Mesendoderm (in vitro differentiated cells): Measurements from ENCODE around the gene ARL5A.
"Not testable (repeated sequence)": the region's sequence is repeated elsewhere in the genome, so short reads cannot be mapped to it uniquely, and the experiment has no call there.

Experiments used
- DNase-seq: peaks from one replicate; pipeline ENCODE4 v3.0.0; 2013
- H2AK5ac ChIP-seq: 2 replicates; pipeline ENCODE4 v1.6.1; 2013; ENCODE audit warnings: low read length, inconsistent platforms
- H2BK120ac ChIP-seq: 2 replicates; pipeline ENCODE4 v1.6.1; 2013; ENCODE audit warnings: low read depth, mild to moderate bottlenecking, low read length, moderate library complexity, mixed read lengths
- H2BK15ac ChIP-seq: replicated peaks from 2 replicates; pipeline ENCODE4 v1.6.1; 2013; ENCODE audit warnings: low read depth, mild to moderate bottlenecking, moderate library complexity
- H2BK5ac ChIP-seq: 2 replicates; pipeline ENCODE4 v1.6.1; 2013; ENCODE audit warnings: low read length, inconsistent platforms
- H3K18ac ChIP-seq: 2 replicates; pipeline ENCODE4 v1.6.1; 2013; ENCODE audit warnings: mild to moderate bottlenecking, low read length, mixed read lengths
- H3K23ac ChIP-seq: one replicate; pipeline ENCODE4 v1.6.1; 2013; ENCODE audit warnings: low read length
- H3K27ac ChIP-seq: 2 replicates; pipeline ENCODE4 v1.5.1; 2013; ENCODE audit warnings: low read depth, mild to moderate bottlenecking, inconsistent platforms, low read length, moderate library complexity
- H3K27me3 ChIP-seq: 2 replicates; pipeline ENCODE4 v1.6.1; 2013; ENCODE audit warnings: low read length, control low read depth, mild to moderate bottlenecking, inconsistent platforms; ENCODE audit not compliant: insufficient read depth, poor library complexity
- H3K36me3 ChIP-seq: 2 replicates; pipeline ENCODE4 v1.6.1; 2013; ENCODE audit warnings: low read length, inconsistent platforms; ENCODE audit not compliant: control insufficient read depth, insufficient read depth
- H3K4ac ChIP-seq: one replicate; pipeline ENCODE4 v1.6.1; 2013; ENCODE audit warnings: low read depth, mild to moderate bottlenecking, low read length, moderate library complexity
- H3K4me1 ChIP-seq: 2 replicates; pipeline ENCODE4 v1.6.1; 2013; ENCODE audit warnings: low read depth, low read length, inconsistent platforms; ENCODE audit not compliant: control insufficient read depth
- H3K4me2 ChIP-seq: 2 replicates; pipeline ENCODE4 v1.6.1; 2013; ENCODE audit warnings: low read length
- H3K4me3 ChIP-seq: 2 replicates; pipeline ENCODE4 v1.5.1; 2013; ENCODE audit warnings: mild to moderate bottlenecking, low read length
- H3K56ac ChIP-seq: one replicate; pipeline ENCODE4 v1.6.1; 2013; ENCODE audit warnings: low read length
- H3K79me1 ChIP-seq: 2 replicates; pipeline ENCODE4 v1.6.1; 2013; ENCODE audit warnings: low read length, inconsistent platforms
- H3K79me2 ChIP-seq: 2 replicates; pipeline ENCODE4 v1.6.1; 2013; ENCODE audit warnings: mild to moderate bottlenecking, low read length; ENCODE audit not compliant: control insufficient read depth, insufficient read depth
- H3K9ac ChIP-seq: 2 replicates; pipeline ENCODE4 v1.6.1; 2013; ENCODE audit warnings: low read length, inconsistent platforms
- H4K5ac ChIP-seq: one replicate; pipeline ENCODE4 v1.6.1; 2013; ENCODE audit warnings: low read length
- H4K8ac ChIP-seq: one replicate; pipeline ENCODE4 v1.6.1; 2013; ENCODE audit warnings: low read depth, mild to moderate bottlenecking, control low read depth, low read length, moderate library complexity
- WGBS: extraction: QIAGEN DNeasy Blood & Tissue Kit; methylation state at CpG from one replicate; pipeline ENCODE4 v1.1.7; 2013; ENCODE audit warnings: low lambda C conversion rate, missing lambda C conversion rate; ENCODE audit not compliant: insufficient coverage; ENCODE audit errors: extremely low coverage; 5-methylcytosine and 5-hydroxymethylcytosine counted together

The ARL5A gene

GRCh38 chr2:151802315-151802714, 25.9 kb downstream of the ARL5A start:
- Histone ChIP-seq H2BK15ac (no peak overlapping the region), H3K23ac (no peak overlapping the region), H3K79me2 (no peaks in the 10 kb centered on the region), H3K36me3 (peaks cover 2% of the 10 kb centered on the region), H3K18ac (no peak overlapping the region), H3K4me1 (no peaks in the 10 kb centered on the region), H2BK5ac (no peak overlapping the region), H3K9ac (no peak overlapping the region), H4K8ac (no peak overlapping the region), H3K4me2 (no peak overlapping the region), H3K79me1 (no peaks in the 10 kb centered on the region), H3K4me3 (no peak overlapping the region), H3K4ac (no peak overlapping the region), H3K56ac (no peak overlapping the region), H2BK120ac (no peak overlapping the region), H3K27me3 (no peaks in the 10 kb centered on the region), H2AK5ac (no peak overlapping the region), H4K5ac (no peak overlapping the region), H3K27ac (no peak overlapping the region)
- no CpG with 5 or more reads among the region's 2 CpGs for WGBS
- DNase-seq: no peak

- H3K4me1 ChIP-seq: no peaks in the 10 kb centered on the region
- H3K4me2 ChIP-seq: no peak overlapping the region
- no peaks in the 10 kb centered on the region for H3K79me2 ChIP-seq
- H2BK5ac ChIP-seq: no peak overlapping the region
- no peak overlapping the region for H2AK5ac ChIP-seq
- no peak overlapping the region for H3K4me3 ChIP-seq
- H3K18ac ChIP-seq: no peak overlapping the region
- H4K5ac ChIP-seq: no peak overlapping the region
- H3K79me1 ChIP-seq: no peaks in the 10 kb centered on the region
- no peak overlapping the region for H2BK120ac ChIP-seq
- no peak overlapping the region for H3K23ac ChIP-seq
- no peaks in the 10 kb centered on the region for H3K36me3 ChIP-seq
- H3K4ac ChIP-seq: no peak overlapping the region
- DNase-seq: no peak
- H3K27ac ChIP-seq: no peak overlapping the region
- no peak overlapping the region for H3K9ac ChIP-seq
- H3K56ac ChIP-seq: no peak overlapping the region
- H3K27me3 ChIP-seq: no peaks in the 10 kb centered on the region
- no CpG with 5 or more reads among the region's 3 CpGs for WGBS
- H2BK15ac ChIP-seq: no peak overlapping the region
- no peak overlapping the region for H4K8ac ChIP-seq
Observed at GRCh38 chr2:151799886-151800292, 28.3 kb downstream of the ARL5A start.

- Histone ChIP-seq H3K79me1 (no peaks in the 10 kb centered on the region), H2AK5ac (no peak overlapping the region), H3K4ac (no peak overlapping the region), H3K18ac (no peak overlapping the region), H3K9ac (no peak overlapping the region), H4K5ac (no peak overlapping the region), H3K27ac (no peak overlapping the region), H3K4me2 (no peak overlapping the region), H3K23ac (no peak overlapping the region), H2BK120ac (no peak overlapping the region), H3K79me2 (no peaks in the 10 kb centered on the region), H2BK5ac (no peak overlapping the region), H3K4me1 (no peaks in the 10 kb centered on the region), H3K4me3 (no peak overlapping the region), H3K56ac (no peak overlapping the region), H3K36me3 (no peaks in the 10 kb centered on the region), H2BK15ac (no peak overlapping the region), H4K8ac (no peak overlapping the region), H3K27me3 (no peaks in the 10 kb centered on the region)
- no peak for DNase-seq
- no CpG with 5 or more reads among the region's 2 CpGs for WGBS
Observed at GRCh38 chr2:151796774-151797173, 31.4 kb downstream of the ARL5A start.

GRCh38 chr2:151795646-151796240, 32.5 kb downstream of the ARL5A start:
- no peak overlapping the region for H3K4ac ChIP-seq
- no peak overlapping the region for H2BK120ac ChIP-seq
- H3K79me2 ChIP-seq: no peaks in the 10 kb centered on the region
- WGBS: no CpG with 5 or more reads among the region's 4 CpGs
- H2BK5ac ChIP-seq: no peak overlapping the region
- H3K56ac ChIP-seq: no peak overlapping the region
- no peak for DNase-seq
- H3K4me2 ChIP-seq: no peak overlapping the region
- no peaks in the 10 kb centered on the region for H3K27me3 ChIP-seq
- H3K4me1 ChIP-seq: no peaks in the 10 kb centered on the region
- H3K18ac ChIP-seq: no peak overlapping the region
- no peak overlapping the region for H4K5ac ChIP-seq
- H2BK15ac ChIP-seq: no peak overlapping the region
- H3K9ac ChIP-seq: no peak overlapping the region
- no peak overlapping the region for H3K4me3 ChIP-seq
- H2AK5ac ChIP-seq: no peak overlapping the region
- H3K23ac ChIP-seq: no peak overlapping the region
- H3K36me3 ChIP-seq: no peaks in the 10 kb centered on the region
- no peak overlapping the region for H3K27ac ChIP-seq
- H3K79me1 ChIP-seq: no peaks in the 10 kb centered on the region
- H4K8ac ChIP-seq: no peak overlapping the region

GRCh38 chr2:151794422-151794821, 33.8 kb downstream of the ARL5A start:
- not testable (repeated sequence) for H3K27me3 ChIP-seq, H3K18ac ChIP-seq, H3K36me3 ChIP-seq, H3K27ac ChIP-seq, H4K8ac ChIP-seq, H4K5ac ChIP-seq, H3K4me1 ChIP-seq, H3K79me2 ChIP-seq, H3K56ac ChIP-seq, H3K23ac ChIP-seq, H2BK120ac ChIP-seq, H3K79me1 ChIP-seq, H2BK15ac ChIP-seq, H3K9ac ChIP-seq, H3K4ac ChIP-seq, H2AK5ac ChIP-seq, H3K4me2 ChIP-seq, H2BK5ac ChIP-seq, H3K4me3 ChIP-seq, DNase-seq
- WGBS: no CpG with 5 or more reads among the region's 6 CpGs

- H3K56ac ChIP-seq: no peak overlapping the region
- no peak overlapping the region for H3K4ac ChIP-seq
- no CpG with 5 or more reads among the region's 3 CpGs for WGBS
- H3K18ac ChIP-seq: no peak overlapping the region
- H3K27me3 ChIP-seq: no peaks in the 10 kb centered on the region
- no peak overlapping the region for H3K4me2 ChIP-seq
- no peak overlapping the region for H2BK5ac ChIP-seq
- no peak overlapping the region for H3K9ac ChIP-seq
- H3K4me3 ChIP-seq: no peak overlapping the region
- H4K5ac ChIP-seq: no peak overlapping the region
- no peak overlapping the region for H2BK15ac ChIP-seq
- no peak overlapping the region for H3K27ac ChIP-seq
- no peaks in the 10 kb centered on the region for H3K36me3 ChIP-seq
- no peak overlapping the region for H3K23ac ChIP-seq
- no peak for DNase-seq
- no peaks in the 10 kb centered on the region for H3K79me1 ChIP-seq
- H3K79me2 ChIP-seq: no peaks in the 10 kb centered on the region
- no peaks in the 10 kb centered on the region for H3K4me1 ChIP-seq
- no peak overlapping the region for H2AK5ac ChIP-seq
- H2BK120ac ChIP-seq: no peak overlapping the region
- no peak overlapping the region for H4K8ac ChIP-seq
Observed at GRCh38 chr2:151793123-151793522, 35.1 kb downstream of the ARL5A start.
